NCI-H2029 treated with DMSO at 0.1 percent for 48 hours (cell line): Measurements from ENCODE around the gene CPB1.
A peak's percentile ranks its signal among the peaks of the same experiment; 100 is the strongest.

Experiments used
- DNase-seq: peaks from one replicate; lab custom pipeline; 2025; lab: John Stamatoyannopoulos, UW

Gene CPB1

GRCh38 chr3:148833223-148833622 lies 5.6 kb downstream of the CPB1 start:
- DNase-seq = no peak

- no peak for DNase-seq
Observed at GRCh38 chr3:148839805-148840204, 12.2 kb downstream of the CPB1 start.

- DNase-seq = no peak
Observed at GRCh38 chr3:148840451-148840850, 12.8 kb downstream of the CPB1 start.

GRCh38 chr3:148845756-148846395 lies 18.3 kb downstream of the CPB1 start:
- DNase-seq = no peak

GRCh38 chr3:148847351-148847750 lies 19.7 kb downstream of the CPB1 start:
- DNase-seq = no peak

- DNase-seq = no peak
Observed at GRCh38 chr3:148848410-148848809, 20.8 kb downstream of the CPB1 start.

- DNase-seq = no peak
Observed at GRCh38 chr3:148852271-148852992, 24.8 kb downstream of the CPB1 start.

GRCh38 chr3:148853076-148853475 lies 25.5 kb downstream of the CPB1 start:
- DNase-seq = no peak

- no peak for DNase-seq
Observed at GRCh38 chr3:148854061-148854460, 26.4 kb downstream of the CPB1 start.

- DNase-seq = no peak
Observed at GRCh38 chr3:148856384-148856783, 28.8 kb downstream of the CPB1 start.

GRCh38 chr3:148857316-148857715 lies 29.7 kb downstream of the CPB1 start:
- no peak for DNase-seq

GRCh38 chr3:148861277-148861869 lies 33.8 kb downstream of the CPB1 start:
- peak; percentile 60 for DNase-seq

- DNase-seq = no peak
Observed at GRCh38 chr3:148863297-148863696, 35.7 kb downstream of the CPB1 start.

- DNase-seq = no peak
Observed at GRCh38 chr3:148863814-148864213, 36.2 kb downstream of the CPB1 start.

- no peak for DNase-seq
Observed at GRCh38 chr3:148865049-148865448, 37.4 kb downstream of the CPB1 start, which contains the start of gene CPA3. CPA3 (plus strand) TSS chr3:148865296; CDS start chr3:148865308, 12 bp downstream.

- no peak for DNase-seq
Observed at GRCh38 chr3:148866261-148866660, 38.6 kb downstream of the CPB1 start.

- peak; percentile 27 for DNase-seq
Observed at GRCh38 chr3:148873270-148873927, 45.8 kb downstream of the CPB1 start.

GRCh38 chr3:148873977-148874376 lies 46.4 kb downstream of the CPB1 start:
- DNase-seq = no peak

GRCh38 chr3:148878095-148878494 lies 50.5 kb downstream of the CPB1 start:
- DNase-seq = no peak

- peak; percentile 89 for DNase-seq
Observed at GRCh38 chr3:148879256-148879655, 51.6 kb downstream of the CPB1 start.

GRCh38 chr3:148880681-148881080 lies 53.1 kb downstream of the CPB1 start:
- no peak for DNase-seq

GRCh38 chr3:148881286-148881685 lies 53.7 kb downstream of the CPB1 start:
- no peak for DNase-seq

GRCh38 chr3:148882288-148882687 lies 54.7 kb downstream of the CPB1 start:
- DNase-seq = peak; percentile 44
